Stomach smooth muscle (tissue), 2 donors: Measurements from ENCODE around the gene COMMD3.
A peak's percentile ranks its signal among the peaks of the same experiment; 100 is the strongest.
"Not testable (repeated sequence)": the region's sequence is repeated elsewhere in the genome, so short reads cannot be mapped to it uniquely, and the experiment has no call there.

ENCODE experiments used
- H3K27ac ChIP-seq: one replicate; pipeline ENCODE4 v1.7.0; 2013; ENCODE audit warnings: mild to moderate bottlenecking, low read length, inconsistent platforms
- H3K27me3 ChIP-seq, 2 donors: one replicate each; pipeline ENCODE4 v1.7.0; 2013; ENCODE audit warnings: low read length in 2 of 2; ENCODE audit not compliant: insufficient read depth in 2 of 2, control insufficient read depth in 1 of 2
- H3K36me3 ChIP-seq, 2 donors: one replicate each; pipeline ENCODE4 v1.7.0; 2013; ENCODE audit warnings: low read length in 2 of 2; ENCODE audit not compliant: control insufficient read depth in 2 of 2, insufficient read depth in 2 of 2
- H3K4me1 ChIP-seq: one replicate; pipeline ENCODE4 v1.7.0; 2013; ENCODE audit warnings: low read length; ENCODE audit not compliant: control insufficient read depth, insufficient read depth
- H3K4me3 ChIP-seq, 2 donors: one replicate each; pipeline ENCODE4 v1.7.0; 2013; ENCODE audit warnings: low read length in 2 of 2
- H3K9ac ChIP-seq, 2 donors: one replicate each; pipeline ENCODE4 v1.7.0; 2013; ENCODE audit warnings: low read length in 2 of 2, mild to moderate bottlenecking in 1 of 2
- H3K9me3 ChIP-seq, 2 donors: one replicate each; pipeline ENCODE4 v1.7.0; 2013; ENCODE audit warnings: low read length in 2 of 2; ENCODE audit not compliant: control insufficient read depth in 2 of 2
- donor health status: healthy.
- donor health status: Pancreatic carcinoma.

The COMMD3 gene

DNA sequence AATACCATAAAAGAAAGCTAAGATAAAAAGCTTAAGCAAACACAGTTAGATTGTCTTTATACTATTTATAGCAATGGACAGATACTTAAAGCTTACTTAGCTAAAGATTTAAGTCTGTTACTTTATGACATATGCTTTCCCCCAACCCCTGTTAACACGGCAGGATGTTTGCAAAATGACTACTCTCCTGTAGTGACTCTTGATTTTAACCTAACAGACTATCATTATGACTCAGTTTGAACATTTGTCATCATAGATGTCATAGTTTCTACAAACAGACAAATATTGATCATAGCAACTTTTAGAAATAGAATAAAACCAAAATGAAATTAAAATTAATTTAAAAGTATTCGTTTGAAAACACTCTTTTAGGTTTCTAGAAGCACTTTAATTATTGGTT lies 7.8 kb upstream of the COMMD3 start:
- no peak overlapping the region for H3K9ac ChIP-seq
- H3K4me3 ChIP-seq: no peak overlapping the region
- H3K27ac ChIP-seq: no peak overlapping the region
- H3K9me3 ChIP-seq: peaks cover 0 to 3% of the 10 kb centered on the region in 2 donors
- no peaks in the 10 kb centered on the region for H3K36me3 ChIP-seq
- no peaks in the 10 kb centered on the region for H3K27me3 ChIP-seq
- no peaks in the 10 kb centered on the region for H3K4me1 ChIP-seq

DNA sequence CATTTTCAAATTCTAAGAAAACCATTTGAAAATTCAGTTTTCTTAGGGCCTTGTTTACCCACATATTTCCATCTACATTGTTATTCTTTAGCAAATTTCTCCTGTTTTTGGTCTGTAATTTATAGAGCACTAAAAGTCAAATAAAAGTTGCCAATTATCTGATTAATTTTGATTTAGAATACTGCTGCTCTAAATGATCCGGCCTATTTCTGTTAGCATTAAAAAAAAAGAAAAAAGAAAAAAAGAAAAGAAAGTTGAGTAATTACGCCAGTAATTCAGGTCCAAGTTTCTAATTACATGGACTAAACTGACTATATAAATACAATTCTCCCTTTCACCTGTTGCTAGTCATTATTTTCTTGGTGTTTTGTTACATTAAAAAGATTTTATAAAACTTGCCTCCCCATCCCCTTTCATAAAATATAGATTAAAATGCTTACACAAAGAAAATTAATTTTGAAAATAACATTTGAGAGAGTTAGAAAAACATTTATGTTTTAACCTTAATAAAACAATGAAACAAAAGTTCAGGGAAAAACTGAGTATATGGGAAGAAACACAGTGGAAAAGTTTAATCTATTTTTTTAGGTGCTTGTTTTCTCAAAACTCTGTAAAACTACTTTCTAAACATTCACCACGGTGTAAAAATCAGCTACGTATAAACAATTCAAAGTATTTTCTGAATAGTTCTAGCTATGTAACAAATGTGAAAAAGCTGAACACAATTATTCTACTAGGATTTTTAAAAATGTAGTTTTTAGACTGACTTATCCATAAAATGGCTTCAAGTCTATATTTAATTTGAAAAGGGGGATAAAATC lies 6.8 kb upstream of the COMMD3 start:
- no peaks in the 10 kb centered on the region for H3K27me3 ChIP-seq
- no peak overlapping the region for H3K27ac ChIP-seq
- H3K4me3 ChIP-seq: no peak overlapping the region
- H3K9ac ChIP-seq: no peak overlapping the region
- no peaks in the 10 kb centered on the region for H3K4me1 ChIP-seq
- no peaks in the 10 kb centered on the region for H3K36me3 ChIP-seq
- no peaks in the 10 kb centered on the region for H3K9me3 ChIP-seq

DNA sequence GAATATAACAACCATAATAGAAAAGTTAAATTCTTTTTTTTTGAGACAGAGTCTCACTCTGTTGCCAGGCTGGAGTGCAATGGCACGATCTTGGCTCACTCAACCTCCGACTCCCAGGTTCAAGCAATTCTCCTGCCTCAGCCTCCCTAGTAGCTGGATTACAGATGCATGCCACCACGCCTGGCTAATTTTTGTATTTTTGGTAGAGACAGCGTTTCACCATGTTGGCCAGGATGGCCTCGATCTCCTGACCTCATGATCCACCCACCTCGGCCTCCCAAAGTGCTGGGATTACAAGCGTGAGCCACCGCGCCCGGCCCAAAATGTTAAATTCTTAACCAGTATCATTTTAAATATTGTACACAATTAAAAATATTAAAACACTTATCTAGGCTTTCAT lies 6.2 kb upstream of the COMMD3 start:
- H3K4me3 ChIP-seq, H3K4me1 ChIP-seq, H3K36me3 ChIP-seq, H3K9ac ChIP-seq, H3K9me3 ChIP-seq, H3K27ac ChIP-seq, H3K27me3 ChIP-seq: not testable (repeated sequence)

DNA sequence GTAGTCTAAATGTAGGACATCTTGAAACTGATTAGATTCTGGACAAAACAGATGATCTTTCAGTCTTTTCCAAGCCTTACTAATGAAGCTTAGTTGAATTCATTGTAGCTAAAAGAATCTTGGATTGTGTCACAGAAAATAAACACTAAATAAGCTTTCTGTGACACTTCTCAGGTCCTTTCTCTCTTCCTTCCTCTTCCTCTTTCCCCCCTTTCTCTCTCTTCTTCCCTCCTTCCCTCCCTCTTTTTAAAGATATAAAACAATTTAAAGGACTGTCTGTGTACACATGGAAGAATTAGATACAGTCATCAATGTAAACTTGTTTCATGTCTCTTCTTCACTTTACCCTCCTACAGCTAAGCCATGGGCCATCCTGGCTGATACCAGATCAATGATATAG lies 5.3 kb upstream of the COMMD3 start:
- no peaks in the 10 kb centered on the region for H3K36me3 ChIP-seq
- no peak overlapping the region for H3K27ac ChIP-seq
- H3K9me3 ChIP-seq: no peaks in the 10 kb centered on the region
- H3K9ac ChIP-seq: no peak overlapping the region
- H3K27me3 ChIP-seq: no peaks in the 10 kb centered on the region
- no peak overlapping the region for H3K4me3 ChIP-seq
- H3K4me1 ChIP-seq: no peaks in the 10 kb centered on the region

DNA sequence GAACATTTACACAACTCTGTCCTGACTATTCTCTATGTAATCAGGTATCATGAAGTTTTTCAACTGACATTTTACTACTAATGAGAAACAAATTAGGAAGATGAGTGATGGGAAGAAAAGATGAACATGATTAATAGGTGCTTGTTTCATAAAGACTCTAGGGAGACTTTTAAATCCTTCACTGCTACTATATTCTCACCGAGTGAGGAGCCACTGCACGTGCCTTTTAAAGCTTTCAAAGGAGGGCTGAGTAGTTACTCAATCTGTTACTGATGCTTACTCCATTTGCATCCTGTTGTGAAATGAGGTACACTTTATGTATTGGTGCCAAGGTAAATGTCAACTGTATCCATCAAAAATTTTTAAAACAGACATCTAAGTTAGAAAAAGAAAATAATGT lies 1.3 kb upstream of the COMMD3 start:
- no peaks in the 10 kb centered on the region for H3K36me3 ChIP-seq
- no peak overlapping the region for H3K27ac ChIP-seq
- H3K4me3 ChIP-seq: no peak overlapping the region
- H3K9ac ChIP-seq: no peak overlapping the region
- H3K4me1 ChIP-seq: peaks cover 6% of the 10 kb centered on the region
- no peaks in the 10 kb centered on the region for H3K27me3 ChIP-seq
- H3K9me3 ChIP-seq: no peaks in the 10 kb centered on the region

DNA sequence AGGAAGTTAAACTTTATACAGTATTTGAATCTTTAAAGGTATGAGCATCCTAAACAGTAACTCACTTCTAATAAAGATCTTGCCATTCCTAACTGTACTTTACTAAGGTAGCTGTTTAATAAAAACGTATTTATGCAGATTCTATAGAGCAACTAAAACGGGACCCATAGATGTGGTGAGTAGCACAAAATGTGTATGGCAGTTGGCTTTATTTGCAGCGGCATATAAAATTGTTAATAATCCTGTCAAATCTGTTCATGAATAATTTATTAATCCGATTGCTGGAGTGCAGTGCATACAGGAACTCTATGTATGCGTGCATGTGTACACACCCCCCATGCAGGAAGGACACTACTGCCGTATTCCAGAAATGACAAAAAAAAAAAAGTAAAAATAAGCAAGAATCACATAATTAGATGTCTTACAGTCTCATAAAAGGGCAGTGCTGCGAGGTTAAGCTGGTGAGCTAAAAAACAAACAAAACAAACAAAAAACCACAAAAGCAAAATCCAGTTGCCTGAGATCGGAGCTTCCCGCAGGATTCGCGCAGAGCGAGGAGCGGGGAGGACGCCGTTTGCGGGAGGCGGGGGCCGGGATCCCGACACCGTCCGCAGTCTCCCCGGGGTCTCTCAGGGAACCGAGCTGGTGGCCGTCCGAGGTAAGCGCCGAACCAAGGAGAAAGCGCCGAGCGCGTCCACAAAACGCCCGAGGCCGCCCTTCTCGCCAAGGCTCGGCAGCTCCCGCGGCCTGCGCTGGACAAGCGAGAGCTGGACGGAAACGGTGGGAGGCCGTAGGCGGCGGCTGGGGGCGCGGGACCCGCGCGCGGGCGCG lies 518 bp upstream of the COMMD3 start:
- H3K4me3 ChIP-seq: peak overlapping the region; percentile 88 to 93
- H3K36me3 ChIP-seq: no peaks in the 10 kb centered on the region
- H3K27me3 ChIP-seq: no peaks in the 10 kb centered on the region
- H3K27ac ChIP-seq: peak overlapping the region; percentile 79
- H3K9ac ChIP-seq: peak overlapping the region; percentile 90 to 94
- no peaks in the 10 kb centered on the region for H3K9me3 ChIP-seq
- peaks cover 6% of the 10 kb centered on the region for H3K4me1 ChIP-seq

DNA sequence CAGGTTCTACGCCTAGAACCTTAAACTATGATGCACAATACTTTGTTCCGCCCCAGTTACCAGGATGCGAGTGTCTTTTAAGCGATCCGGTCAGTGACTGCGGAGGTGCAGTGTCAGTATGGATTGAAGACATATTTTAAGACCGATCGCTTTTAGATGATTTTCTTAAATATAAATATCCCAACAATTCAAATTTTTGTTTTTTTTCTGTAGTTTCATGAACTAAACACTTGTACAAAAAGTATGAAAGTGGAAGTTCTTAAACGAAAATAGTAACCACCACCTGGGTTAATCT lies 835 bp downstream of the COMMD3 start:
- peak overlapping the region; percentile 90 to 97 for H3K9ac ChIP-seq
- H3K27ac ChIP-seq: peak overlapping the region; percentile 90
- peak overlapping the region; percentile 79 to 88 for H3K4me3 ChIP-seq
- H3K36me3 ChIP-seq: no peaks in the 10 kb centered on the region
- no peaks in the 10 kb centered on the region for H3K9me3 ChIP-seq
- H3K4me1 ChIP-seq: peaks cover 6% of the 10 kb centered on the region
- H3K27me3 ChIP-seq: peaks cover 0 to under 1% of the 10 kb centered on the region in 2 donors

DNA sequence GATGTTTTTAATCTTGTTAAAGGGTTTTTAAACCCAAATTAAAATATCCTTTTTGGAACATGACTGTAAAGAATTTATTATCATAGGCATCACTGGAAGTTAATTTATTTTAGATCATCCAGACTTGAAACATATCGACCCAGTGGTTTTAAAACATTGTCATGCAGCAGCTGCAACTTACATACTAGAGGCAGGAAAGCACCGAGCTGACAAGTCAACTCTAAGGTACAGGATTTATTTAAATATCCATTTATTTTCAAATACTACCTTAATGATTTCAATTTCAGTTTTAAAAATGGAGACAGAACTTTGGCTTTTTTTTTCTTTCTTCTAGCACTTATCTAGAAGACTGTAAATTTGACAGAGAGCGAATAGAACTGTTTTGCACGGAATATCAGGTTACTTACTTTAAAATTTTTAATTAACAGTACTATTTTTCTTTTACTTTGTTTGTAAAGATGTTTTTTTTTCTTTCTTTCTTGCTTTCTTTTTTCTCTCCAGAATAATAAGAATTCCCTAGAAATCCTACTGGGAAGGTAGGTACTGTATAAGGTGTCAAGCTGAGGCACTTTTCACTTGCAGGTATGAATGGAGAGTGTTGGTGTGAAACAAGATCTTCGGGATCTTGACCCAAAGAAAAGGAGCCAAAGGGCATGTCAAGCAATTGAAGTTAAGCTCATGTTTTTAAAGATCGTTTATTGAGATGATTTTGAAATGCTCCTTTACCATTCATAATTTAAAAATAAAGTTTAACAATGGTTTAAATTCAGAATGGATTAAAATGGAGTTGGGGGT lies 1.8 kb downstream of the COMMD3 start:
- H3K27me3 ChIP-seq: peaks cover 0 to 2% of the 10 kb centered on the region in 2 donors
- H3K27ac ChIP-seq: no peak overlapping the region
- H3K4me3 ChIP-seq: no peak overlapping the region
- H3K4me1 ChIP-seq: peaks cover 6% of the 10 kb centered on the region
- no peaks in the 10 kb centered on the region for H3K9me3 ChIP-seq
- no peaks in the 10 kb centered on the region for H3K36me3 ChIP-seq
- no peak overlapping the region for H3K9ac ChIP-seq

DNA sequence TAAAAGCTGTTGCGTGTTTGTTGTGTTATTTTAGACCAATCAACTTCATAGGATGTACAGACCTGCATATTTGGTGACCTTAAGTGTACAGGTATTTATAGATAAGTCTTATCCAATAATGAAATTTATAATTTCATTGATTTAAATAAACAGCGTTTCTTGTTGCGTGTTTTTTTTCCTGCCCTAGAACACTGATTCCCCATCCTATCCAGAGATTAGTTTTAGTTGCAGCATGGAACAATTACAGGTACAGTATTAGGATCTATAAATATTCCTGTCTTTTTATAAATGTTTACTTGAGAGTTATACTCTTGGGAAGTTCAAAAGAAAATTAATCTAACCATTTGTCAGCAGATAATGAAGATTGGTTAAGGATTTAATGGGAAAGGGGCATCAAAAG lies 2.6 kb downstream of the COMMD3 start:
- H3K27me3 ChIP-seq: peaks cover 0 to 2% of the 10 kb centered on the region in 2 donors
- H3K4me3 ChIP-seq: no peak overlapping the region
- H3K9me3 ChIP-seq: no peaks in the 10 kb centered on the region
- no peaks in the 10 kb centered on the region for H3K36me3 ChIP-seq
- H3K27ac ChIP-seq: no peak overlapping the region
- peaks cover 9% of the 10 kb centered on the region for H3K4me1 ChIP-seq
- H3K9ac ChIP-seq: no peak overlapping the region

DNA sequence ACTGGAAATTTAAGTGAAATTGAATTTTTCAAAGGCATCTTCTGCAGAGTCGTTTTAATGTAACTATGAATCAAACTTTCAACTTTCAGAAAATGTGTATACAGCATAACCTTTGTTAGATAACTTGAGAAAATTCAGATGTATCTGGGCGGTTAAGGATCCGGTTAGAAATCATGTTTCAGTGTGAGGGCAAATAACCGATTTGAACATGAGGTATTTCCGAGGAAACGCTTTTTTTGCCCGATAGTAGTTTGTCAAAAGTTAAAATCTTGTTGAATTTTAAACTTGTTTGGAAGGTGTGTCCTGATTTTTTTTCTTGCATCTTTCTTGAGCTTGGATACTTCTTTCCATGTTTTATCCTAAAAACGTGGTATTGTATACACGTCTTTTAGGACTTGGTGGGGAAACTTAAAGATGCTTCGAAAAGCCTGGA lies 3.4 kb downstream of the COMMD3 start:
- Histone ChIP-seq H3K36me3 (no peaks in the 10 kb centered on the region), H3K27me3 (peaks cover 0 to 2% of the 10 kb centered on the region in 2 donors), H3K4me1 (peaks cover 13% of the 10 kb centered on the region), H3K9ac (peak overlapping the region in 1 of 2 donors; percentile 67), H3K27ac (peak overlapping the region; percentile 13), H3K4me3 (peak overlapping the region; percentile 45 to 74), H3K9me3 (no peaks in the 10 kb centered on the region)
